Right ventricle myocardium superior (tissue), 1 donor: ENCODE measurements around the gene DIAPH2. TPM values are rescaled to one million over a fixed set of nuclear protein-coding genes. Genes with fewer than 3 reads are reported as not detected.
A peak's percentile ranks its signal among the peaks of the same experiment; 100 is the strongest.

Source experiments
- ATAC-seq: fragments of 200-7000 bp; cut with Tn5 transposase; one replicate; pipeline ENCODE4 v1.9.1; 2020; ENCODE audit warnings: mild to moderate bottlenecking; ENCODE audit not compliant: poor library complexity
- DNase-seq: peaks from one replicate; pipeline ENCODE4 v3.0.0-alpha.2; 2020
- intact Hi-C: fragments of 100-400 bp; cut with DNase I; formaldehyde crosslinking; loops from one replicate; pipeline ENCODE4 v1.11.2; 2022
- total RNA-seq: library from RNA; stranded (reverse); fragmentation: NEBNext Ultra II Directional; extraction: Animal tissue kit (Norgen Biotek cat#: 25700); gene quantifications from one replicate; pipeline ENCODE4 v1.2.1, GENCODE V29; 2021
- donor health status: DM: no; HTN: yes; CAD: no; lungs with severe emphysema.

Gene DIAPH2
- total RNA-seq, 1 donor from 2014 or later, result 11.0 TPM

DNA sequence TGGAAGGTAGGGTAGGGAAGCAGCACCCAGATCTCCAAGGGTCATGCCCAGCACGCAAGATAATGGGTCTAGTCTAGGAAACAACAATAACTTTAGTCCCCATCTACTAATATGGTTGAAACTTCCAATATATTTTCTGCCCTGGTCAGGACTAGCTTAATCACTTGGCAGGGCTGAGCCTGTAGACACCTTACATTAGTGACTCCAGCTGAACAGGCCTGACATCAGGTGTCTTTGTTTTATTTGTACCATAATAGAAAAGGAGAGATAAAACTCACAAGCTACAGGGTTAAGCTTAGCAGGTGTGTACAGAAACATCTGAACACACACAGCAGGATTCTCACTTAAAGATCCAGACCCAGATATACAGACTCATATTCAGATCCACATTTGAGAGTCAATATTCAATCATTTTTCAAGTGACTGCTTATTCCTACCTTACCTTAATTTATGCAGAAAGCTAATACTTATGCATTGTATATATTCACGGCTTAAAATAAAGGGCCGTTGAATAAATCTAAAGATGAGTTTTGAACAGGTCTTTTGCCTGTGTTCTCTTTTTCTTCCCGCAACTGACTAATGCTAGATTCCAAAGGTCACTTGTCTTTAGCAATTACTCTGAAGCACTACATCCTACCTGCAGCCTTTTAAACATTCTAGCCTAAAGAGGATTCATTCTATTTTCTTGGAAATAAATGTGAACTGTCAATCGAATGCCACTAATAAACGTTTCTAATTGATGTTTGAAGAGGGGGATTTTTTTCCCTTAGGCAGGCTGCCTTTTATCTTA, 944.4 kb downstream of the DIAPH2 start:
- ATAC-seq (no peak), DNase-seq (no peak)
- intact Hi-C loops, result no loop called here

DNA sequence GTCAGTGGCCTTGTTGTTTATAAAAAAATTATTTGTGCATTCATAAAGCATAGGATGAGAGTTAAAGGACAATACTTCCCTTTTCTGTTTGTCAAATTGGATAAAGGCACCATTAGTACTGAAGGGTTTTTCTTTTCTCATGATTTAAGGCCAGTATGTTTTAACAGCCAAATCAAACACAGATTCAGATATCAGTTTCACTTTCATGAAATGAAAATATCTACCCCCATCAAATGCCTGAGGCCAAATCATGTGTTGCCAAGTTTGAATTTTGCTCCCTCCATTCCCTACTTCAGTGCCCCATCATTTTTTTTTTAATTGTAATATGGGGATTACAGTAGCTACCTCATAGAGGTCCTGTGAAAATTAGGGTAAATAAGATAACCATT, 944.9 kb downstream of the DIAPH2 start:
- no peak for ATAC-seq

DNA sequence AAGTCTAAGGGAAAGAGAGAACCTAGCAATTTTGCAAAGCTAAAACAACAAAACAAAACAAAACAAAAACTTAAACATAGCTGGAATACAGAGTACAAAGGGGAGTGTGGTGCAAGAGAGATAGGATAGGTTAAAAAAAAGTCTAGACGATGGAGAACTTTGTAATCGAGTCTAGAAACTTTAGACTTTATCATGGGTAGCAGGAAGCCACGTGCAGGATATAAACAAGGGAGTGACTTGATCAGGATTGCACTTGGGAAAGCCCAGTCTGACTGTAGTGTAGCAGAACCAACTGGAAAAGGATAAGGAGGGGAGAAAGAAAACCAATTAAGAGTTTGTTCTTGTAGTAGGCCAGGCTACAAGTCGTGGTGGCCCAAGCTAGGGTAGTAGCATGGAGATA, 949.2 kb downstream of the DIAPH2 start:
- intact Hi-C loops, result no loop called here
- ATAC-seq, result no peak
- no peak for DNase-seq

More for the DNA sequence above, 944.9 kb downstream of the DIAPH2 start:
- intact Hi-C loops, result no loop called here
- DNase-seq, result no peak

DNA sequence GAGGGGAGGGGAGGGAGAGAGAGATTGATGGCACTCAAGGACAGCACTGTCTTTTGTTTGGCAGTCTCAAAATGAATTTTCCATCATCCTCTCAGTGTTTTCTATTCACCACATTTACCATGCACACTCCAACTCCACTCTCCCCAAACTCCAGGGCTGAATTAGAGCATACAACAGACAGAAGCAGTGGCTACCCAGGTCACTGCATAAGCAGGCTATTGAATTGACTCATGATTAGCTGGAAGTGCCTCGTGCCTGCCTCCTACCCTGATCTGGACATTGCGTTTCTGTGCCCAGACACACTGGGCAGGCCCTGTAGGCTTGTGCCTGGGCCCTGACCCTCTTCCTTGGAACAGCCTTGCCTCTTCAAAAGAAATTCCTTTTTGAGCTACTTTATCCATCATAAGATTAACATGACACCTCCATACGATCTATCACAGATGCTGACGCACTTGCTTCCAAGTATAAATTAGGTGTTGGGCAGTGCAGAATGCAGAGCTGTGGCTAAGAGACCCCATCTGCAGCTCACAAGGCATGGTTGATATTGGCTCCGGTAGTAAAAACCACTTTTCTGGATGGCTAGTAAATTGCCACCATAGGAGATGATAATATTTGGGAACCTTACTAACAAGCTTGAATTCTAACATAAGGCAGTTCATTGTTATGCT, 952.0 kb downstream of the DIAPH2 start:
- no peak for DNase-seq
- intact Hi-C loops, result no loop called here
- no peak for ATAC-seq

DNA sequence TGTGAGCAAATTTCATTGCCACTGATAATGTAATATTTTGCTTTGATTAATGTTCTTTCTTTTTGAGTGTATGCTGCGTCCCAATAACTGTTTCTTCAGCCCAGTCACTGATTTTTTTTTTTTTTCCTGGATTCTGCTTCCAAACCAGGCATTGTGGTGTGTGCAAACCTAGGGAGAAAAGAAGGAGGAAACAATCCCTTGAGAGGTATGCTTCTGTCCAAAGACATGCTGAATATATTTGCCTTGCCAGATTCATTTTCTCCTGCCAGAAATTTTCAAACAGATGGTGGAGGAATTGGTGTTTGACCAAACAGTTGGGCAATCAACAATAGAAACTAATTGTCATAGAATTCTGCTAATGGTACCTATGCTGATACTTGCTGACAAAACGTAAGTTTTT, 952.6 kb downstream of the DIAPH2 start:
- ATAC-seq, result peak; percentile 61
- DNase-seq, result no peak
- intact Hi-C loops, result no loop called here

DNA sequence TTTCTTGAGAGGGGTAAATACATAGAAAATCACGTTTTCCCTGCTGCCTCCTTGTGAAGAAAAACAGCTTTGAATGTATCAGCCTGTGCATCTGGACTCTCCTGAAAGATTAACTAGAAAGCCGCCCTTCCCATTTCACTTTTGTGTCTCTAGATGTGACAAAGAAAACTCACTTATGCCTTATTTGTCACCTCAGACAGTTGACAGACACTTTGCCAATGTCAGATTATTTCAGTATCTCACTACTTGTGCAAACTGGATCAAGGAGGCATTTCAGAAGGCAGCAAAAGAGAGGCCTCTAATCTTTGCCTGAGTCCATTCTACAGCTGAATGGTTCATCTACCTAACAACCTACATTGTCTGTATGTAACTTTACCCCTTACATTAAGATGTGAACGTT, 954.0 kb downstream of the DIAPH2 start:
- no peak for DNase-seq
- no peak for ATAC-seq
- intact Hi-C loops, result no loop called here

DNA sequence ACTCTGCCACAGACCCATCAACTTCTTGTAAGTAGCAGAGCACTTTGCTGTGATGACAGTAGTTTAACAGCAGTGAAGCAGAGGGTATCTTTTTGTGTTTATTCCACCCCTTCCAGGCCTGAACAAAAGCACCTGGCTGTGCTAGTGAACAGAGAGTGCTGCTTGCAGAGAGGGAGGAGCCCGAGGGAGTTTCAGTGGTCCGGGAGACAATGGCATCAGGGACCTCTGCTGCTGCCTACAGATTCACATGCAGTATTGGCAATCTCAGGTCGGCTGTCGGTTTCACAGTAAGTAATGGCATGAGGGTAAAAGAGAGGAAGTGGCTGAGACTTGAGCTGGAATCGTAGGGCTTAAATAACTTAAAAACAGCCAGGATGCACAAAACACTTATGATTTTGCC, 954.9 kb downstream of the DIAPH2 start:
- DNase-seq (no peak), ATAC-seq (no peak)
- intact Hi-C loops, result no loop called here

Other genes starting within 250 kb of the DIAPH2 start
- gene RPA4, start 199.1 kb downstream of the DIAPH2 start, total RNA-seq, result not detected